Stimulated activated CD4-positive, alpha-beta T cell treated with anti-CD3 and anti-CD28 coated beads, Interleukin-4, amount 100 ng/mL, for 24 hours (primary cell): ENCODE results near the gene PLXNA1.

Experiments
- DNase-seq: peaks from one replicate; pipeline ENCODE4 v3.0.0-alpha.2; 2020

Gene PLXNA1

GRCh38 chr3:126968391-126969390, 14.2 kb upstream of the PLXNA1 start:
- no peak for DNase-seq

GRCh38 chr3:126969586-126969985, 13.3 kb upstream of the PLXNA1 start:
- DNase-seq: no peak

GRCh38 chr3:126970101-126970500, 12.8 kb upstream of the PLXNA1 start:
- DNase-seq: no peak

GRCh38 chr3:126970921-126971320, 12.0 kb upstream of the PLXNA1 start:
- no peak for DNase-seq

DNA sequence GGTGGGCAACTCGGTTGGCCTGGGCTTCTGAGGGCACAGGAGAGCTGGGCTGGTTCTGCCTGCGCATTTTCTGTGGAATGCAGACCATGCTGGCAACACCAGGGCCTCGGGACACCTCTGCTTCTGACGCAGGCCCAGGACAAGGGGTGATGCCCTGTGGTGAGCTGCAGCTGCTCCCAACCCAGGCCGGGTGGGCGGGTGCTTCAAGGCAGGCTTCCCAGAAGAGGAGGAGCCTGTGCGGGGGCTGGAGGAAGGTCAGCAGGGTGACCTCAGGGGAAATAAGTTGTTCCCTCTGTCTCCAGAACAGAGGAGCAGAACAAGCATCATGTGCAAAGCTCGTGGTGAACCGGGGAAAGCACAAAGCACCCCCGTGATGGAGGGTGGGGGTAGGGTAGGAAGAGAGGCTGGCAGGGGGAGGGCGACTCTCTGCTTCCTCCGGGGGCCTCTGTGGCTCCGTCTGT, 11.0 kb upstream of the PLXNA1 start:
- no peak for DNase-seq

DNA sequence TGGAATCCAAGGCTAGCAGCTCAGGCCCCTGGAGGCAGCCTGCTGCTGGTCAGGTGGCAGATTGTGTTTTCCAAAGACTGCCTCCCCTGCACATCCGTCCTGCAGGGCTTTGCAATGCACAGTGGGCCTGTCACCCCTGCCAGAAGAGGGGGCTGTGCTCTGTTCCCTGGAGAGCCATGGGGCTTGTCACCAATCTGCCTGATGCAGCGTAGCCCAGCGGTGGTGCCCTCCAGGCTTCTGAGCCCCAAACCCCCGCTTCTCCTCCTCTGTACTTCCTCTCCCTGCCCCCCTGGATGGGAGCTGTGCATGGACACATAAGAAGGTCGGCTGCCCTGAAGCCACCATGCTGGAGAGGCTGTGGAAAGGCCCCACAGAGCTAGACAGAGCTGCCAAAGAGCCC, 10.0 kb upstream of the PLXNA1 start:
- no peak for DNase-seq

DNA sequence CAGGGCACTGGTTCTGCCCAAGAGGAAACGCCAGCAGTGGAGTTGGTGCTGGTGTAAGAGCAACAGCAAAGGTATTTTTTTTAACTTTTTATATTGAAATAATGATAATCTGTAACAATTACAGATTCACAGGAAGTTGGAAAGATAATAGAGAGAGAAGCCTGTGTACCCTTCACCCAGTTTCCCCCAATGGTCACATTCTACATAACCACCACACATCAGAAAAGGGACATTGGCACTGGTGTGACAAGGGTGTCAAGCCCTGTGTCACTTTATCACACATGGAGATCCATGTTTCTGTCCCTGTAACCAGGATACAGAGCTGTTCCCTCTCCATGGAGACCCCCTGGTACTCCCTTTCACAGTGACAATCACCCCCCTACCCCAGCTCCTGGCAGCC, 9.1 kb upstream of the PLXNA1 start:
- DNase-seq: no peak

GRCh38 chr3:126974756-126975155, 8.2 kb upstream of the PLXNA1 start:
- no peak for DNase-seq

- DNase-seq: no peak
These were observed 6.0 kb upstream of the PLXNA1 start for GRCh38 chr3:126976906-126977305.

- no peak for DNase-seq
These were observed 5.1 kb upstream of the PLXNA1 start for GRCh38 chr3:126977821-126978220.

DNA sequence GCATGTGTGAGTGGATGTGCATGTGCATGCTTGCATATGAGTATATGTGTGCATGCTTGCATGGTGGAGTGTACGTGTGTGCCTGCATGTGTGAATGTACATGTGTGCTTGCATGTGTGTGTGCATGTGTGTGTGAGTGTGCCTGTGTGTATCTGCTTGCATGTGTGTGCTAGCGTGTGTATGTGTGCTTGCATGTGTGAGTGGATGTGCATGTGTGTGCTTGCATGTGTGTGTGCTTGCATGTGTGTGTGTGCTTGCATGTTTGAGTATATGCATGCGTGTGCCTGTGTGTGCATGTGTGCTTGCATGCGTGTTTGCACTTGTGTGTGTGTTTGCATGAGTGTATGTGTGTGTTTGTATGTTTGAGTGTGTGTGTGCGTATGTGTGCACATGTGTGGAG, 4.6 kb upstream of the PLXNA1 start:
- no peak for DNase-seq

DNA sequence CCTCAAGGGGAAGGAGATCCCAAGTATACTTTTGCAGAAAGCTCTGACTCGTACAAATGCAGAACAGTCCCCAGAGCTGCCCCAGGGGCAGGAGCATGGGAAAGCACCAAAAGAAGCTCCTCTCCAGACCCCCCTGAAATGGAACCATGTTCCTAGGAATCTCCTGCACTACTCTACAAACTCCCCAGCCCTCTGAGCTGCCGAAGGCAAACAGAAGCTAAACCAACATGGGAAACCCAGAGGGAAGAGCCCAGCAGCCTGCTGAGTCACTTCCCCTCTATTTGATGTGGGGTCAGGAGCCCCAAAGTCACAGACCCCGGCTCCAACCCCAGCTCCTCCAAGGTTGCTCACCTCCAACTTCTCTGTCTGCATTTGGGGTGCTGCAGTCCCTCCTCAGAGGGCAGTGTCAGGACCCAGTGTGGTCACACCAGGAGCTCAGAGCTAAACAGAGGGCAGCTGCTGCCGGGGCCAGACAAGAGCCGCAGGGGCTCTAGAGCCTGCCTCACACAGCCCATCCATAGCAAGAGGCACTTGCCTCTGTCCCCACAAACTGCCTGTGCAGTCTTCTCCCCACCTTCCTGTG, 3.8 kb upstream of the PLXNA1 start:
- DNase-seq: no peak

DNA sequence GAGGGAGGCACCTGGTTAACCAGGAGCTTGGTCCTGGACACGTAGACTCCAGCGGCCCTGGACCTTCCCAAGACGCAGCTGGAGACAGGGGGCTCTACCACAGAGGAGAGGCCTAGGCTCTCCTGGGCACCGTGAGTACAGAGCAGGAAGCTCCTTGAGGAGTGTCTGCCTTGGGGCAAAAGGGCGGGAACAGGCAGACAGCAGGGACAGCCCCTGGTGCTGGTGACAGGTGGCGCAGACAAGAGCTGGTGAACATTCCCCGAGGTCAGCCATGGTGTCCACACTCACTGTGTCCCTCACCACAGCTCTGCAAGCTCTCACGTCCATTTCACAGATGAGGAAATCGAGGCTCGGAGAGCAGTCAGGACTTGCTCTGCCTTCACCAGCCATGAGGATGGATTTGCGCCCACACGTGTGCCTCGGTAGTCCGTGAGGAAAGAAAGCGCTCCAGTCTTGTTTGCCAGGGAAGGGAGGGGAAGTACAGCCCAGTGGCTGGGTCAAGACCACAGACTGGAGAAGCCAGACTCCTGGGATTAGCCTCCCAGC, 2.6 kb upstream of the PLXNA1 start:
- DNase-seq: no peak

GRCh38 chr3:126982126-126982470, 817 bp upstream of the PLXNA1 start:
- peak; percentile 70 for DNase-seq

DNA sequence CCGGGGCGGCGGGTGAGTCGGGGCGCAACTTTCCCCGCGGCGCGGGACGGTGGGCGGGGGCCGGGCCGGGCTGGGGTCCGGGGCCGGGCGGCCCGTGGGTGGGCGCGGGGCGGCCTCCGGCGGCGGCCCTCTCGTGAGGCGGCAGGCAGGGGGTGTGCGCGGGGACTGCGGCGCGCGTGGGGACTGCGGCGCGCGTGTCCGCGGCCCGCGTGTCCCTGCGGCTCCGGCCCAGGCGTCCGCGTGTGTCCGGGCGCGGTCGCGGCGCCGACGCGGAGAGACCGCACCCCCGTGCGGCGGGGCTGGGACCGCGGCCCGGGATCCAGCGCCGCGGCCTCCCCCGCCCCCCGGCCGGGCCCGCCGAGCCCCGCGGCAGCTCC, 349 bp downstream of the PLXNA1 start:
- DNase-seq: no peak

DNA sequence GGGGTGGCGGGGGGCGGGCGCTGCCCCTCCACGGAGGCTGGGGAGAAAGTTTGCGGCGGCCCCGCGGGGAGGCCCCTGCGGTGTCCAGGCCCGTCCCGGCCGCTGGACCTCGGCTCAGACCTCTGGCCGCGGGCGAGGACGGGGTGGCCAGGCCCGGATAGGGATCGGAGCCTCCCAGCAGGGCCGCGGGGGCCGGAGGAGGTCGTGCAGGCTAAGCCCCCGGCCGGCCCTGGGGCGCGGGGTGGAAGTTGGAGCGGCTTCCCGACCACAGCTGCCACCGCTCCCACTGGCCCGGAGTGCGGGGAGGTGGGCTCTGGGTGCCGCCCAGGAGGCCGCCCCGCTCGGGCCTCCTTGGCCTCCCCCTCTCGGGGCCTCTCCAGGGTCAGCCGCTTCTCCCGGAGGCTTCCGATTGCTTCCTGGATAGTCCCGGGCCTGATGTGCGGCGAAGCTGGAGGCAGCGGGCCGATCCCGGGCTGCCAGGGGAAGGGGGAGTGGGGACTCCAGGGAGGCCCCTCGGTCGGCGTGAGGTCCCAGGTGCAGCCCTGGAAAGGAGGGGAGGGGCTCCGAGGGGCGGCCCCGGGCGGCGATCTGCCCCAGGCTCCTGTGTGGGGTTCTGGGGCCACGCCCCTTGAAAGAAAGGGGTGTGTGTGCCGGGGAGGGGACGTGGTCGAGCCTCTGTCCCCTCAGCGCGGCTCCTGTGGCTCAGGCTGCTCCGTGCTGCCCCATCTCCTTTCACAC, 907 bp downstream of the PLXNA1 start:
- peak; percentile 32 for DNase-seq

DNA sequence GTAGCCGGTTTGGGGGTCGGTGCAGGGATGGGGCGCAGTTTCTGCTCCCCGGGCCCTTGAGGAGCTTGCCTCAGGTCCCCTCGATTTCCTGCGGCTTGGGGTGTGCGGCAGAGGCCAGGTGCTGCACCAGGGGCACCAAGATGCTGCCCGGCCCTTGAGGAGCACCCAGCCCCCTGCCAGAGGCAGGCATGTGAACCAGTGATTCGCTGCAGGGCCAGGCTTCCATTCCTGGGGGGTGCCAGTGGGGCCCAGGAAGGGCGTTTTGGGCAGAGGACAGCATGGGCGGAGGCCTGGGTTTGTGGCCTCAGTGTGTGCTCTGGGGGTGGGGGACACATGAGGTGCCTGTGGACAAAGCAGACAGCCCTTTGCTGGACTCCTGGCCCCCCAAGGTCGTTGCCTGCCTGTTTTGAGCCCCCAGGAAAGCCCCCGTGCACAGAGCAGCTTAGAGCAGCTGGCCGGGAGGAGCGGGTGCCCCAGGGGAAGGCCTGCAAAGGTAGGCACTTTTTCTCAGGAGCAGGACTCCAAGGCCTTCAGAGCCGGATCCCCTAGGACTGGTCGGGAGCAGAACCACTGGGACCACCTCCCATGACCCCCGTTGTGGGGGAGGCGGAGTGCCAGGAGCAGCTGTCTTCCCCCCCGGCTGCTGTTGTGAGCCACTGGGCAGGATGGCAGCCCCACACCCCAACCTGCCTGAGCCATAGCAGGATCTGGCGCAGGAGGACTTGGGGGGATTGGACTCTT, 1.6 kb downstream of the PLXNA1 start:
- no peak for DNase-seq

DNA sequence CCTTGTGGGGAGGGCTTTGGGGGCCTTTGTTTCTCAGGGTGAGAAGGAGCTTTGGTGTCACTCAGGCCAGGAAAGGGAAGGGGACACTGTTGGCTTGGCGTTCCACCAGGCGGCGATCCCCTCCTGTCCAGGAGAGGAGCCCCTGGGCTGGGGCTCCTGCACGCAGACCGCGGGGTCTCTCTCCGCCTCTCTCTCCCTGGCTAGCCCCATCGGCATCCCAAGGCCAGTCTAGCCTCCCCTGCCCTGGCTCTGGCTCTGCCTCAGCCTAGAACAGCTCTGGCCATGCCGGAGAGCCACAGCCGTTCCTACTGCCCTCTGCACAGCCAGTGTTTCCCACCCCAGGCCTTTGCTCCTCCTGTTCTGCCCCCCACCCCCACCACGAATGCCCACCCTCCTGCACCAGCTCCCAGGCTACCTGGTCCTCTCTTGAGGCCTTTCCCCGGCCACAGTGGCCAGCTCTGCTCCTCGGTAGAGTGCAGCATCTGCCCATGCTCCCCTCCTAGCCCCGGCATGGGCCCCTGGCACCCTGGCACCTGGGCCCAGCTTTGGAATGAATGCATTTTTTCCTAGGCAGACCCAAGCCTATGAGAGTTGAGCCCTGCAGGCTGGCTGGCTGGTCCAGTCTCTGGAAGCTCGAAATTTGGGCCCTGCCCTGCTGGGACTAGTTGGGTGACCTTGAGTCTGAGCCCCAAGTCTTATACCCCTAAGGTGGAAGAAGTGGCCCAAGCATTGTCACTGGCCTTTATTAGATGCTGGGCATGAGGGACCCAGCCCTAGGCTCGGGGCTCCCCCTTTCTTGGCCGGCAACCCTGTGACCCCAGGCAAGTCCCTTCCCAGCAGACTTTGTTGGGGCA, 2.4 kb downstream of the PLXNA1 start:
- no peak for DNase-seq

GRCh38 chr3:126986001-126986400, 3.1 kb downstream of the PLXNA1 start:
- DNase-seq: no peak

DNA sequence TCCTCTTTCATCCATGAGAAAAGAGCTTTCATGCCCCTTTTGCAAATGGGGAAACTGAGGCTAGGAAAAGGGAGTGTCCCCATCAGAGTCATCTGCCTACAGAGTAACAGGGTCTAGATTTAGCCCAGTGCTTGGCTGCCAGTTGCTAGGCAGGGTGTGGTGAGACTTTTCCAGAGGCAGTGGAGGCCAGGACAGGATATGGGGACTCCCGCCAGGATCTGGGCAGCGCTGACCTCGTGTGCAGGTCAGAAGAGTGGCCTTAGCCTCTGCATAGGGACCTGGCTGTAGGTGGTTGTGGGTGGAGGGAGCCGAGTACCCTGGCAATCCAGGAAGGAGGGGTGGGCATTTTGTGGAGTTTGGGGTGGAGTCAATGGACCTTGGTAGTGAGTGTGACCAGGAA, 4.2 kb downstream of the PLXNA1 start:
- DNase-seq: no peak

GRCh38 chr3:126987596-126987995, 4.7 kb downstream of the PLXNA1 start:
- DNase-seq: no peak
